RPMI7951 (cell line): ENCODE measurements around the gene MAST4. TPM values are rescaled to one million over a fixed set of nuclear protein-coding genes. Genes with fewer than 3 reads are reported as not detected.
A peak's percentile ranks its signal among the peaks of the same experiment; 100 is the strongest.

Source experiments
- DNase-seq: peaks from one replicate; pipeline ENCODE4 v3.0.0-alpha.2; 2012; ENCODE audit warnings: low read depth
- total RNA-seq: library from RNA; depleted of rRNA; stranded (reverse); fragments of >200 nt; shearing (Covaris generic); gene quantifications from 2 replicates; pipeline ENCODE4 v1.2.3, GENCODE V29; 2014

Gene MAST4
- total RNA-seq, 1 experiment from 2014 or later, result 4.8 TPM

GRCh38 chr5:66958980-66959641 is 362.9 kb downstream of the MAST4 start:
- DNase-seq, result peak; percentile 46

- no peak for DNase-seq
These were observed 363.5 kb downstream of the MAST4 start for GRCh38 chr5:66959653-66960052.

DNA sequence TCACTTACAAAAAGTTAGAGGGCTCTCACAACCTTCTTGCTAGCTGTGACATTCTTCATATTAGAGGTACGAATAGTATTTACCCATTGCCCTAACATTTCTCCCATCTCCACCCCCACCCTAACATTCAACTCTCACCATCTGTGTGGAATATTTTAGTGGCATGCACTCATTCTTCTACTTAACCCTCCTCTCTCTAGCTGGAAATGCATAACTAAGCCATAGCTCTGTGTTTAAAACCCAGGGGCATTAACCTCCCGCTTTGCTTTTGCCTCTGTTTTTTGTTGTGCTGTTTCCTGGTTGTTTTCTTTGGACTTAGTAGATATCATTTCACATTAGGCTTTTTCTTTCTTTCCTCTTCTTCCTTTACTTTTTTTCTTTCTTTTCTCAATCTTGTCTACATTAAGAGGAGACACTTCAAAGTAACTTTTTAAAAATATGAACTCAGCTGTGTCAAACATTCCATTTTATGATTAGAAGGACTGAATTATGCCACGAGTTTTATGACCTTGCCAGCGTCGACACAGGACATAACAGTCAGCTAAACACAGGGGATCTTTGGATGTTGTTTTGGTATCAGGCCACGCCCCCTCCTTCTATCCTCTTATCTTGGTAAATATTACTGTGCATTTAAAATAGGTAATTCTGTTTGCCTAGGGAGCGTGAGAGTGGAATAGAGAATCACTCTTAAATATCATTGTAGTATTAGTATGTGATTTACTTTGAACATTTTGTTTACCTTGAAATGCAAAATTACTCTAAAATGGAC is 364.4 kb downstream of the MAST4 start:
- DNase-seq, result no peak

GRCh38 chr5:66963559-66963971 is 367.4 kb downstream of the MAST4 start:
- peak; percentile 7 for DNase-seq

DNA sequence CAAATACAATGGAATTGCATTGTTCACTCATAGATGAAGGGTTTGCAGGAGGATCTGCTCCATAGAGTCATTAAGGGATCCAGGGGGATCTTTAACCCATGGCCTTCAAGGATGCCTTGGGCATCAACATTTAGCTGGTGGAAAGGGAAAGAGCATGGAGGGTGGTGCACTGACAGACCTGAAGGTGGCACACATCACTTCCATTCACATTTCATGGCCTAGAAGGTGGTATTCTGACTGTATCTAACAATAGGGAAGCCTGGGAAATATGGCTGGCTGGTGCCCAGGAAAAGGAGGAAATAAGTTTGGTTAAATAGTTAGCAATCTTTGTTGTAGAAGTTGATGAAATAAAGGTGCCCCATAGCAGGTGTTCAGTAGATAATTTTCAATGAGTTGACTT is 370.2 kb downstream of the MAST4 start:
- no peak for DNase-seq

DNA sequence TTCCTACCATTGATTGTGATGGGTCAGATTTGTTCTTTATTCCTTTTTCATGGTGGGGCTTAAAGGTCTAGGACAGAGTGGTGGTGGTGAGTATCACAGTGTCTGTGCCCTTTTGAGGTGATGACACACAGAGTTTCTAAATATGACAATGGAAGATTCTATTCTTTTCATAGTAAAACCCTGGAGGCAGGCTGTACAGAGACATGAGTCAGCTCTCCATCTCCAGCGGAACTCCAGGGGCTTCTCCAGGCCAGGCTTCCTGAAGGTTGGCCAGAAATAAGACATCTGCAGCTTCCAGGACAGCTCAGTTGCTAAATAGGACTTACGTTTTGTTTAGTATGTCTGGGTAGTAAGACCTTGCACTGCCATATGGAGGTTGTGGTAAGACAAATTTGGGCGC is 370.9 kb downstream of the MAST4 start:
- peak; percentile 83 for DNase-seq

- peak; percentile 10 for DNase-seq
These were observed 371.7 kb downstream of the MAST4 start for GRCh38 chr5:66967826-66968262.

- DNase-seq, result no peak
These were observed 373.3 kb downstream of the MAST4 start for GRCh38 chr5:66969484-66969883.

GRCh38 chr5:66969963-66970362 is 373.8 kb downstream of the MAST4 start:
- no peak for DNase-seq

- DNase-seq, result no peak
These were observed 375.8 kb downstream of the MAST4 start for GRCh38 chr5:66972004-66972403.

- peak; percentile 24 for DNase-seq
These were observed 378.1 kb downstream of the MAST4 start for GRCh38 chr5:66974256-66974655.

GRCh38 chr5:66976108-66976507 is 379.9 kb downstream of the MAST4 start:
- DNase-seq, result no peak

GRCh38 chr5:66979738-66980137 is 383.5 kb downstream of the MAST4 start:
- DNase-seq, result no peak

DNA sequence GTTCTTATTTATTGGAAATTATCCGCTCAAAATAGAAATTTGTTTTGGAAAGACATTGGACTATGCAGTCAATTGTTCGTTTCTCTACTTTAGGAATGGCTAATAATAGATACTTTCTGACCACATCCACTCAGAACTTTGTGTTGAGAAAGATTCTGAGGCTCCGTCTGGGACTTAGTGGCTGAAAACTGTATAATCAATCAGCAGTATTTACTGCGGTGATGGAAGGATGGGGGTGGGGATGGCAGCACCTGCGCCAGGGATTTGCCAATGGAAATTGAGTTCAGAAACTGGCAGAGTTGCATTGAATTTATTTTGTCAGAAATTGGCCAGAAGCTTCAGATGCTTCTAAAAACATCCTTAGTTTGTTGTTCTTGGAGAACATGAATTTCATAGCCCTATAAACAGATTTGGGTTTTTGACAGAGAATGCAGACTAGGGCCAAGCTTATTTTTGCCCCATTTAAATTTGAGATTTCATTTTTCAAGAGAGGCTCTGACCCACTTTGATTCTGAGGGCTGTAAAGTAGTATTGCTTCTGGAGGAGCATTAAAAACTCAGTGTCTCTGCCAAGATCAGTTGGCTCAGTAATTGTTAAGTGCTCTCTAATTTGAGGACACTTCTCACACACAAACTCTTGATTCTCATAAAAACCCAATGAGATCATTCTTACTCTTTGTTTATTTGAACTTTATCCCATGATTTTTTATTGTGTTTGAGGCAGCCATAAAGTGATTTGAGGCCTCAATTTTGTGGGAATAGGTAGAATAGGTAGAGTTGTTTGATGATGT is 385.3 kb downstream of the MAST4 start:
- DNase-seq, result no peak

GRCh38 chr5:66982056-66982387 is 385.8 kb downstream of the MAST4 start:
- no peak for DNase-seq

GRCh38 chr5:66982470-66982869 is 386.3 kb downstream of the MAST4 start:
- no peak for DNase-seq

DNA sequence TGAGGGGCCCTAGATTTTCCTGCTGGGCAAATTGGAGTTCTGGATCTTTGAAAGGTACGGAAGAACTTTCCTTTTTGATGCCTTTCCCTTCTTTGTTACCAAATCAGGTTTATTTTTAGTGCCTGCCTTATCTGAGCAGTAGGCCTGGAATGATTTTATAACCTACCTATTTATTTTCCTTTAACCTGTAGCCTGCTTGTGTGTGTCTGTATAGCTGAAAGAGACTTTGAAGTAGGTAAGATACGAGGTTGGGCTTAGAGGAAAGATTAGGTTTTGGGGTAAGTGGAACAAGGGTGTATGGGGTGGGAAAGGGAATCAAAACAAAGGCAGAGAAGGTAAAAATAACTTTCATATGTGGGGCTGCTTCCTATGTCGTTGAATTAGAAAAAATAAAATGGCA is 389.2 kb downstream of the MAST4 start:
- DNase-seq, result no peak

GRCh38 chr5:66986009-66986408 is 389.8 kb downstream of the MAST4 start:
- DNase-seq, result no peak

- no peak for DNase-seq
These were observed 390.3 kb downstream of the MAST4 start for GRCh38 chr5:66986534-66986933.

DNA sequence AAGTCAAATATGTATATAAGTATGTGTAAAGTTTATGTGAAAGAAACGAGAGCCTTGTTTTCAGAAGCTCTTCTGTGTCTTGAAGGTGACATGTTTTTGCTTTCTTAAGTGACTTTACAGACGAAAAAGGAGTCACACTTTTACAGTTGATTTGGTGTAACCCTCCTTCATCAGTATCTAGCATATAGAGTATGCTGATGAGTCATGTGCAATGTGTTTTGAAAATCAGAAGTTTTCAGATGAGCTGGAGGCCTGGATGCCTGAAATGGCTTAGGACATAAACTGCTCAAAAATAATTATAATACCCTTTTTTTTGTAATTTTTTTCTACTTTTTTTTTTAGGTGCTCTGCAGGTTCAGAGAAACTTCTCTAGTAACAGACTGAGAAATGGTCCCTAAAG is 390.9 kb downstream of the MAST4 start:
- no peak for DNase-seq

- no peak for DNase-seq
These were observed 391.3 kb downstream of the MAST4 start for GRCh38 chr5:66987540-66987939.

DNA sequence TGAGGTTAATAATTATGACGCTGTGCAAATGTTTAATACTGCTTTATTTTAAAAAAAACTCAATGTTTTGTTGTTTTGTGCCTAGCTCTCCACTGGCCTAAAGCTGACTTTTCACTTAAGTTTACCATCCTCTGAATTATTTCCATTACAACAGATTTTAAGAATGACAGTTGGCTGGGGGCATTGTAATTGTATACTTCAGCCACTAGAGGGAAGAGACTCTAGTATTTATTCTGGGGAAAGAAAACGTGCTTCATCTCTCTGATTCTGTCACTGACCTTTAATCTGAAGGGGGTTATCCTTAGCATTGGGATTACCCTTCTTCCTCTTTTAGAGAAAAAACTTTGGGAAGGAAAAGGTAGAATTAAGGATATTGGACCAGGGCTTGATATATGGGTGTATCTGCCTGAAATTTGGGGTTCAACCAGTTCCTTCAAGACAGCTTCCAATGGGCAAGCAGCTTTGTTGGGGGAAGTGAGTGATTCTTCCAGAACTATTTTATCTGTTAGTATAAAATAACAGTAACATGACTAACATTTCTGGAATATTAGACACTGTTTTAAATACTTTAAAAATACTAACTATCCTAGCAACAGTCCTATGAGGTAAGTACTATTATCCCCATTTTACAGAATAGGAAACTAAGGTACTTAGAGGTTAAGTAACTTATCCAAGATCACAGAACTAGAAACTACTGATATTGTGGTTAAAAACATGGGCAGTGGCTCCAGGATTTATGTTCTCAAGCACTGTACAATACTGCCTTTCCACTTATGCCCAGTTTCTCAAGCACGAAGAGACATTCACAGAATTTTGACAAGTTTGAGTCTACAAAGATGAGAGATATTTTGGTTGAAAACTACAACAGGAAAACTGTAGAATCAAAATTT is 392.0 kb downstream of the MAST4 start:
- DNase-seq, result peak; percentile 37
